Activated naive CD8-positive, alpha-beta T cell (primary cell): ENCODE data around the gene AKAP12.
"Not testable (repeated sequence)": the region's sequence is repeated elsewhere in the genome, so short reads cannot be mapped to it uniquely, and the experiment has no call there.

ENCODE experiments used
- H3K27ac Mint-ChIP-seq: one replicate; pipeline ENCODE4 v1.8.0; 2021; ENCODE audit warnings: mixed read lengths
- H3K27me3 Mint-ChIP-seq: one replicate; pipeline ENCODE4 v1.8.0; 2021; ENCODE audit warnings: mixed read lengths
- H3K36me3 Mint-ChIP-seq: one replicate; pipeline ENCODE4 v1.8.0; 2021; ENCODE audit warnings: mixed read lengths
- H3K4me1 Mint-ChIP-seq: one replicate; pipeline ENCODE4 v1.8.0; 2021; ENCODE audit warnings: low read depth, mixed read lengths
- H3K4me3 Mint-ChIP-seq: one replicate; pipeline ENCODE4 v1.8.0; 2021; ENCODE audit warnings: mild to moderate bottlenecking, mixed read lengths
- H3K9me3 Mint-ChIP-seq: one replicate; pipeline ENCODE4 v1.8.0; 2021; ENCODE audit warnings: low read depth, mixed read lengths

The AKAP12 gene

DNA sequence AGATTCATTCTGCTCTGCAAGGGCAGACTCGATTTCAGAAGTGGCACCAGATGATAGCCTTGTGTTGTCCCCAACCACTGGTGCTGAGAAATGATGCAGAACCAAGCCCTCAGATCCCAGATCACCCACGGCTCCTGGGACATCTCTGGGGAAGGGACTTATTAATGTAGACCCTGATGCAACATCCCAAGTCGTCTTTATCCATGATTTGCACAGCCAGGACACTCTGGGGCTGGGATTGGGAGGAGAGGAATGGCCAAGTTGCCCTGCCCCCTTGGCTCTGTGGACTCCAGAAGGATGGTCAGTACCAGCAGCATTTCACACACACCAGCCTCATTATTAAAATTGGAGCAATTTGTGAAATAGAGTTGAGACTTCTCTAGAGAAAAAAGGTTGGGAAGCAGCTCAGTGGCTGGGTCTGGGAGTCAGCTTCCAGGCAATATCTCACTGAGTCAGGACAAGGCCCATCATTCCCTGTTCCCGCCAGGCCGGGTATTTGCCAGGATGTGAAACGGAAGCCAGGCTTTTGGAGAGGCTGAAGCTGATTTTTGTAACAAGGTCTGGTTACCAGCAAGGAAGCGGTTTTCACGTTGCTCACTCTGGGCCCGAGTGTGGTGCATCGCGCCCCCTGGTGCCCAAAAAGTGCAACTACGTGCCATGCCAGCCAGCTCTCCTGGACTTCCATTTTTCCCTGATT is 84.2 kb downstream of the AKAP12 start:
- H3K9me3 Mint-ChIP-seq = no peaks in the 10 kb centered on the region
- peak overlapping the region; percentile 20 for H3K4me3 Mint-ChIP-seq
- H3K4me1 Mint-ChIP-seq = peaks cover 18% of the 10 kb centered on the region
- peaks cover 34% of the 10 kb centered on the region for H3K27me3 Mint-ChIP-seq
- H3K27ac Mint-ChIP-seq = no peak overlapping the region
- H3K36me3 Mint-ChIP-seq = no peaks in the 10 kb centered on the region

DNA sequence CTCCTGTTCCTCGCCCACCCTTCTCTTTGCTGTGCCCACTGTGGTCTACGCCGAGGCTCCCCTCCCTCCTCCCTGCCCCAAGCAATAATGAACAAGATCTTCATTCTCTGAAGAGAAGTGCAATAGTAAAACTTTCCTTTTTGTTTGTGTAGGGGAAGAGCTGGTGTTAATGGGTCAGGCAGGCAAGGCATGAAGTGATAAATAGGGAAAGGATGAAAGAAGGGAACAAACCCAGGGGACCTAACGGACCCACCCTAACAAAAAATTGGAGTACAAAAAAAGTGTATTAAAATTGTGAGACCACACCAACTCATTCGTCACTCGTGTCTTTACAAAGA is 84.7 kb downstream of the AKAP12 start:
- Mint-ChIP-seq H3K36me3 (no peaks in the 10 kb centered on the region), H3K4me1 (peaks cover 18% of the 10 kb centered on the region), H3K27me3 (peaks cover 34% of the 10 kb centered on the region), H3K27ac (no peak overlapping the region), H3K9me3 (no peaks in the 10 kb centered on the region), H3K4me3 (peak overlapping the region; percentile 77)

DNA sequence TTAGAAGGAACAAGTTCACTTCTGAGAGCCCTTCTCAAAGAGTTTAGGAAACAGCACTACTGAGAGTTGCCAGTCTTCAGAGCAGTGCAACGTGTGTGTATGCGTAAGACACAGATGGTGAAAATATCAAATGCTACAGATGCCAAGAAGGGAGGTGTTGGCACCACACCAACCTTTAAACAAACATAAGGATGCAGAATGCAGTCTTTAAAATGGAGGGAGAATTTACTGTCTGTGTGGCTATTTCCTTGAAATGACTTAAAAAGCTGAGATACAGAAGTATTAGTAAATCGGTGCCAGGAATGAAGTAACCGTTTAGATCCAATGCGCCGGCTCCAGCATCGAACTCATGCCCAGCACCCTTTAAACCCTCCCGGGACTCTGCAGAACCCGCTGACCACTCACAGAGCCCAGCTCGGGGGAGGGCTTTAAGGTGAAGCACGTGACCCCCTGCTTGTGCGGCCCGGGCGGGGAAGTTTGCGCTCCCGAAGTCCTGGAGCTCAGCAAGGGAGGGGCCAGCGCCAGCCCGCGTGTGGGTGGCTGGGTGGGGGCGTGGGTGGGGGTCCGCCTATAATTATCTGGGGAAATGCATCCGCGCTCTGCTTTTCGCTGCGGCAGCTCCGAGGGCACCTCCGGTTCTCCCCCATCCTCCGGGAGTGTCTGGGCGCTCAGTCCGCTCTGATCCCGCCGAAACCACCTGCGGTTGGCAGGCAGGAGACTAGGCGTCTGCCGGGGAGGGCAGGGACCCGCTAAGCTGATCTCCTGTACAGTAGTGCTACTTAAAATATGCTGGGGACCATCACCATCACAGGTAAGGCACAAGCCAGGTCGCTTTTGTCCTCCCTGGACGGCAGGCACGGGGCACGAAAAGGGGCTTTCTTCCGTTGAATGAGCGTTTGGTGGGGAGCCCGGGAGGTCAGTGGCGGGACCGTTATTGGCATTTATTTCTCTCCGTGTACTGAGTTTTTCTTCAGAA is 85.6 kb downstream of the AKAP12 start:
- Mint-ChIP-seq H3K4me3 (peak overlapping the region; percentile 77), H3K4me1 (peaks cover 18% of the 10 kb centered on the region), H3K36me3 (no peaks in the 10 kb centered on the region), H3K9me3 (no peaks in the 10 kb centered on the region), H3K27me3 (peaks cover 31% of the 10 kb centered on the region), H3K27ac (no peak overlapping the region)

DNA sequence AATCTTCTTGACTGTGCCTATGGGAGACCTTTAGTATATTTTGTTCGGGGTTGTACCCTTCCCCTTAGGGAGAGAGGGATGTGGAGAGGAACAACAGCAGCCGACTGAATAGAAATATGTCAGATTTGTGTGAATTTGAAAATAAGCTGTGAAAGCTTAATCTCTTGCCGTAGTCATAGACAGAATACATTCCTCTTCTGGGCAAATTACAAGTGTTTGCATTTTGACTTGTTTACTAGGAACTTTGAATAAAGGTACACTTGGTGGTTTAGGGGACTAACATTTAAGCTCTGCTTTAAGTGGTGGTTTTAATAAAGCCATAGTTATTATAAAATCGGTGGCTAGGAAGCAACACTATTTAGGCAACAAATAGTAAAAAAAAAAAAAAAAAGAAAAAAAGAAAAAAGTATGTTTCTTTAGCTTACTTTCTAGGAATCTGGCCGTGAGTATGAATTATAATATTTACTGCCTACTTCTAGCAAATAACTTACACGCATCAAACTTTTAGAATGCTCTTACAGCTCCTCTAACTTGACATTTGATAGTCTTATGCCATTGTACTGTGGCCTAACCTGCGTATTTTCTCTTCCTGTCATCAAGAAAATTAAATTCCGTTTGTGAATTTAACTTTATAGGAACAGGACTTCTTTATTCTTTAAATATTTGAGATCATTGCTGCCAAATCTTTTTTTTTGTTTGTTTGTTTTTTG is 86.5 kb downstream of the AKAP12 start:
- Mint-ChIP-seq H3K9me3 (no peaks in the 10 kb centered on the region), H3K4me3 (peak overlapping the region; percentile 74), H3K27me3 (peaks cover 26% of the 10 kb centered on the region), H3K27ac (no peak overlapping the region), H3K36me3 (no peaks in the 10 kb centered on the region), H3K4me1 (peaks cover 18% of the 10 kb centered on the region)

DNA sequence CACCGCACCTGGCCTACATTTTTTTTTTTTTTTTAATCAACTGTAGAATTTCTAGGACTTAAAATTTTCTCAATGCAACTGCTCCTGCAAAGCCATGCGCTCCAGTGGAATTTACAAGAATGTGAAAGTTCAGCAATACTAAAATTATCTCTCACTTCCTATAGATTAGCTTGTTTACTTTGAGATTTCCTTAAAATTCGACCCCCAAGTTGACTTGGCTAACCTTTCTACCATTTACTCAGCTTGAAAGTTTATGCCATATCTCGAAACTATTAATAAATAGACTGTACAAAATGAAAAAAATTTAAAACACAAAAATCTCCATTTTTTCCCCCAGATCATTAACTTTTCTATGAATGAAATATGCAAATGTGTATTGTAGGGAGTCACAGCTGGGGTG is 87.3 kb downstream of the AKAP12 start:
- Mint-ChIP-seq H3K27ac (no peak overlapping the region), H3K36me3 (no peaks in the 10 kb centered on the region), H3K4me3 (no peak overlapping the region), H3K9me3 (no peaks in the 10 kb centered on the region), H3K4me1 (peaks cover 18% of the 10 kb centered on the region), H3K27me3 (peaks cover 26% of the 10 kb centered on the region)

DNA sequence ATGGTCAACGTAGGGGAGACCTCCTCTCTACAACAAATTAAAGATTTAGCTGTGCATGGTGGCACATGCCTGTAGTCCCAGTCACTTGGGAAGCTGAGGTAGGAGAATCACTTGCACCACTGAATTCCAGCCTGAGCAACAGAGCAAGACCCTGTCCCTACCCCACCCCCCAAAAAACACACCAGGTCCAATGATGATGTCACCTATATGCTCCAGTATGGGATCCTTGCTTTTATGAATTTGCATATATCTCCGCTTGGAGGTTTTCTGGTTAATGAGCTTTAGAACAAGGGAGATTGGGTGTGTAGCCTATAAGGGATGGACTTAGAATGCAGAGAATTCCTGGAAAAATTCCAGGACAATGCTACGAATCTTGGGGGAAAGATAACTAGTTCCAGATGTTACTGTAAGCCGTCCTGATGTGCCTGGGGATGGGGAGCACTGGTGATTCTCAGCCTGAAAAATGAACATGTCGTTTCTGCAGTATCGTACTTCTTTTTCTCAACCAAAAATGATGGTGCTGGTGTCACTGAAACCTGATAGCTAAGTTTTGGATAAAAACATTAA is 90.4 kb downstream of the AKAP12 start:
- no peak overlapping the region for H3K4me3 Mint-ChIP-seq
- peaks cover 7% of the 10 kb centered on the region for H3K4me1 Mint-ChIP-seq
- H3K9me3 Mint-ChIP-seq = no peaks in the 10 kb centered on the region
- no peak overlapping the region for H3K27ac Mint-ChIP-seq
- no peaks in the 10 kb centered on the region for H3K36me3 Mint-ChIP-seq
- H3K27me3 Mint-ChIP-seq = peaks cover 19% of the 10 kb centered on the region

DNA sequence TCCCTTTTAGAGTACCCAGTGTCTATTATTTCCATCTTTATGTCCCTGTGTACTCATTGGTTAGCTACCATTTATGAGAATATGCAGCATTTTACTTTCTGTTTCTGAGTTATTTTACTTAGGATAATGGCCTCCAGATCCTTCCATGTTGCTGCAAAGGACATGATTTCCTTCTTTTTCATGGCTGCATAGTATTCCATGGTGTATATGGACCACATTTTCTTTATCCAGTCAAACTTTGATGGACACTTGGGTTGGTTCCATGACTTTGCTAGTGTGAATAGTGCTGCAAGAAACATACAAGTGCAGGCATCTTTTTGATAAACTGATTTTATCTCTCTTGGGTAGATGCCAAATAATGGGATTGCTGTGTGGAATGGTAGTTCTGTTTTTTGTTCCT is 96.2 kb downstream of the AKAP12 start:
- H3K27ac Mint-ChIP-seq = no peak overlapping the region
- no peaks in the 10 kb centered on the region for H3K4me1 Mint-ChIP-seq
- no peak overlapping the region for H3K4me3 Mint-ChIP-seq
- H3K27me3 Mint-ChIP-seq = no peaks in the 10 kb centered on the region
- no peaks in the 10 kb centered on the region for H3K9me3 Mint-ChIP-seq
- H3K36me3 Mint-ChIP-seq = no peaks in the 10 kb centered on the region

DNA sequence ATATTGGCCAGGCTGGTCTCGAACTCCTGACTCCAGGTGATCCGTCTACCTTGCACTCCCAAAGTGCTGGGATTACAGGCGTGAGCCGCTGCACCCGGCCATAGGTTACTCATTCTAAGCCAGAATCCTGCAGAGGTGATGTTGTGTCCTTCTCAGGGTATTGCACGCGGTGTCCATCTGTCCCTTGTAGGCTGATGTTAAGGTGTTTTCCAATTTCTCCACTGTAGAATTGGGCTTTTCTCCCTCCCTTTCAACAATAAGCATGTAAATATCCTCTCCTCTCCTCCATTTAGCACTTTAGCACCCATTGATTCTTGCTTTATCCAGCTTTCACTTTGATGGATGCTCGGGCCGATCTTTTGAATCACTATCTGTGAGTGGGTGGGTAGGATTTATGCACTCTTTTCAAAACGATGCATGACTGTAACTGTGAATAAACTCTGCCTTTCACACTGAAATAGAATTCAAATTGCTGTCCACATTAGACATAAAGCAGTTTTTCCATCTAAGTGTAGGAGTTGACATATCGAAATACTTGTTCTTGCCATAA is 99.0 kb downstream of the AKAP12 start:
- no peak overlapping the region for H3K27ac Mint-ChIP-seq
- H3K9me3 Mint-ChIP-seq = no peaks in the 10 kb centered on the region
- H3K4me1 Mint-ChIP-seq = no peaks in the 10 kb centered on the region
- H3K4me3 Mint-ChIP-seq = no peak overlapping the region
- no peaks in the 10 kb centered on the region for H3K27me3 Mint-ChIP-seq
- H3K36me3 Mint-ChIP-seq = no peaks in the 10 kb centered on the region

DNA sequence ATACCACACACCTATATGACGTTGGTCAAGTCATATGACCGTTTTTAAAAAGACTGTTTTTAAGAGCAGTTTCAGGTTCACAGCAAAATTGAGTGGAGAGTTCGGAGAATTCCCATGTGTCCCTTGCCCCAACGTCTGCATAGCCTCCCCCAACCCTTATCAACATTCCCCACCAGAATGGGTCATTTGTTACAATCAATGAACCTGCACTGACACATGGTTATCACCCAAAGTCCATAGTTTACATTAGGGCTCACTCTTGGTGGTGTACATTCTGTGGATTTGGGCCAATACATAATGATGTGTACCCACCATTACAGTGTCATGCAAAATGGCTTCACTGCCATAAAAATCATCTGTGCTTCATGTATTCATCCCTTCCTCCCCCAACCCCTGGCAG is 99.6 kb downstream of the AKAP12 start:
- H3K4me3 Mint-ChIP-seq = no peak overlapping the region
- H3K36me3 Mint-ChIP-seq = no peaks in the 10 kb centered on the region
- no peaks in the 10 kb centered on the region for H3K4me1 Mint-ChIP-seq
- H3K9me3 Mint-ChIP-seq = no peaks in the 10 kb centered on the region
- no peaks in the 10 kb centered on the region for H3K27me3 Mint-ChIP-seq
- no peak overlapping the region for H3K27ac Mint-ChIP-seq

DNA sequence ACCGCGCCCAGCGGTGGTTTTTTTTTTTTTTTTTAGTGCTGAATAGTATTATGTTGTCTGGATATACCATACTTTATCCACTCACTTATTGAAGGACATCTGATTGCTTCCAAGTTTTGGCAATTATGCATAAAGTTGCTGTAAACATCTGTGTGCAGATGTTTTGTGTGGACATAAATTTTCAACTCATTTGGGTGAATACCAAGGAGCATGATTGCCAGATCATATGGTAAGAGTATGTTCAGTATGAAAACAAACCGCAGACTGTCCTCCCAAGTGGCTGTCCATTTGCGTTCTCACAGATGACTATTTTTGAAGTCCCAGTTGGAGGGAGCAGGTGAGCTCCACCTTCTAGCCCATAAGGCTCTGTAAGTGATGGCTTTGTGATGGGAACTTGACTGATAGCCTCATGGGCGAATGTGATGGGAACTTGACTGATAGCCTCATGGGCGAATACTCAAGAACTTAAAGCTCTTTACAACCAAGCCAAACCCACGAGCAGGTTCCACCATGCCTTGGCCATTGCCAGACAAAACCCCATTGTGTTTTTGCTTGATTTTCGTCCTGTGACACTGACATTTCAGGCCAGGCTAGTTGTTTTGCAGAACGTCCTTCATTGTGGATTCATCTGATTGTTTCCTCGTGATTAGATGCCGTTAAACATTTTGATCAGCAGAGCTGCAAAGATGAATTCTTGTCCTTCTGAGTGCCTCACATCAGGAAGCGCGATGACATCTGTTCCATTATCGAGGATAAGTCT is 100.6 kb downstream of the AKAP12 start:
- H3K4me1 Mint-ChIP-seq = no peaks in the 10 kb centered on the region
- no peaks in the 10 kb centered on the region for H3K27me3 Mint-ChIP-seq
- no peaks in the 10 kb centered on the region for H3K9me3 Mint-ChIP-seq
- no peaks in the 10 kb centered on the region for H3K36me3 Mint-ChIP-seq
- H3K27ac Mint-ChIP-seq = no peak overlapping the region
- no peak overlapping the region for H3K4me3 Mint-ChIP-seq

DNA sequence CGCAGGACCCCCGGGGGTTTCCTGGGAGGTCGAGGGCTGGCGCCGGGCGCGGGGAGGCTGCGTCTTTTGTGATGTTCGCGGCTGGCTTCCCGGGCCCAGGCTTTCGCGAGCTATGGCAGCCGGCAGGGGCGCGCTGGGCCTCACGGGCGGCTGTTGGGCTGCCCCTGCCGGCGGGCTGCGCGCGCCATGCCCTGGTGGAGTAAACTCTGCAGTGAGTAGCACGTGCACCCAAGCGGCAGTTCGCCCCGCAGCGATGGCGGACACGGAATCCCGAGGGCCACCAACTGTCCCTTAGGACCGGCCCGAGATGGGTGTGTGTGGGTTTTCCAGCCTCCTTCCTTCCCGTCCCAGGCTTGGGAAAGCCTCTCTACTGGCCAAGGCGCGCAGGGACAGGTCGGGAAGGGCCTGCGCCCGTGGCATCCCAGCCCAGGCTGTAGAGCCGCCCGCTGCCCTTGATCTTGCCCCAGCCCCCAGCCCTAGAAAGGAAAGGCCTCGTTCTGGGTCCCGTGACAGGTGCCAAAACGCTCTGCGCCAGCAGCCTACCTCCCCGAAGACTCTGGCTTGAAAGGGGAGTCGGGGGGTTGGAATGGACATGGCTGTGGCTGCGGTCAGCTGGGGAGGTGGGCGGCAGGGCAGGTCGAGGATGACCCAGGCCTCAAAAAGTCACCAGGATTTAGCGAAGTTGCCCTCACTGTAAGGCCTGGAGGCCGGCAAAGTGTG is 101.9 kb downstream of the AKAP12 start:
- no peaks in the 10 kb centered on the region for H3K27me3 Mint-ChIP-seq
- H3K4me3 Mint-ChIP-seq = no peak overlapping the region
- peaks cover 2% of the 10 kb centered on the region for H3K36me3 Mint-ChIP-seq
- H3K27ac Mint-ChIP-seq = no peak overlapping the region
- H3K9me3 Mint-ChIP-seq = no peaks in the 10 kb centered on the region
- no peaks in the 10 kb centered on the region for H3K4me1 Mint-ChIP-seq

DNA sequence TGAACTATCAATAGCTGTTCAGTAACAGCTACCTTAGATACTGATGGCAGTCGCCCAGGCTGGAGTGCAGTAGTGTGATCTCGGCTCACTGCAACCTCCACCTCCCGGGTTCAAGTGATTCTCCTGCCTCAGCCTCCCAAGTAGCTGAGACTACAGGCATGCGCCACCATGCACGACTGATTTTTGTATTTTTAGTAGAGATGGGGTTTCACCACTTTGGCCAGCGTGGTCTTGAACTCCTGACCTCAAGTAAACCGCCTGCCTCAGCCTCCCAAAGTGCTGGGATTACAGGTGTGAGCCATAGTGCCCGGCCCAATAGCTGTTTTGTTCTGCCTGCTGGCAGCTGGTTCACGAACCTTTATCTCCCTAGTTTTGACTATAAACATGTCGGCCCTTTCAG is 103.0 kb downstream of the AKAP12 start:
- not testable (repeated sequence) for H3K9me3 Mint-ChIP-seq, H3K36me3 Mint-ChIP-seq, H3K27ac Mint-ChIP-seq, H3K27me3 Mint-ChIP-seq, H3K4me3 Mint-ChIP-seq, H3K4me1 Mint-ChIP-seq

DNA sequence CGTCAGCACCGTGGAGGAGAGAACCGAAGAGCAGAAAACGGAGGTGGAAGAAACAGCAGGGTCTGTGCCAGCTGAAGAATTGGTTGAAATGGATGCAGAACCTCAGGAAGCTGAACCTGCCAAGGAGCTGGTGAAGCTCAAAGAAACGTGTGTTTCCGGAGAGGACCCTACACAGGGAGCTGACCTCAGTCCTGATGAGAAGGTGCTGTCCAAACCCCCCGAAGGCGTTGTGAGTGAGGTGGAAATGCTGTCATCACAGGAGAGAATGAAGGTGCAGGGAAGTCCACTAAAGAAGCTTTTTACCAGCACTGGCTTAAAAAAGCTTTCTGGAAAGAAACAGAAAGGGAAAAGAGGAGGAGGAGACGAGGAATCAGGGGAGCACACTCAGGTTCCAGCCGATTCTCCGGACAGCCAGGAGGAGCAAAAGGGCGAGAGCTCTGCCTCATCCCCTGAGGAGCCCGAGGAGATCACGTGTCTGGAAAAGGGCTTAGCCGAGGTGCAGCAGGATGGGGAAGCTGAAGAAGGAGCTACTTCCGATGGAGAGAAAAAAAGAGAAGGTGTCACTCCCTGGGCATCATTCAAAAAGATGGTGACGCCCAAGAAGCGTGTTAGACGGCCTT is 110.0 kb downstream of the AKAP12 start:
- H3K4me3 Mint-ChIP-seq = no peak overlapping the region
- H3K36me3 Mint-ChIP-seq = peaks cover 2% of the 10 kb centered on the region
- no peaks in the 10 kb centered on the region for H3K4me1 Mint-ChIP-seq
- no peak overlapping the region for H3K27ac Mint-ChIP-seq
- H3K9me3 Mint-ChIP-seq = no peaks in the 10 kb centered on the region
- H3K27me3 Mint-ChIP-seq = no peaks in the 10 kb centered on the region
